Adrenal gland (tissue), 12 donors: ENCODE results near the gene CC2D1A. TPM values are rescaled to one million over a fixed set of nuclear protein-coding genes. Genes with fewer than 3 reads are reported as not detected.

ENCODE experiments used
- DNase-seq, 7 donors: peaks; one replicate each; pipeline ENCODE4 v3.0.0-alpha.2; 2019 to 2020
- H3K27ac ChIP-seq, 5 donors: fragments of 200-600 bp; sonication (generic) in 4 of 5; 1 replicate in 3 of 5; 2 replicates in 2 of 5; pipeline versions ENCODE4 v1.5.1 to v1.8.0; 2016 to 2020; ENCODE audit warnings: mild to moderate bottlenecking in 1 of 5
- H3K27me3 ChIP-seq: fragments of 200-600 bp; 2 replicates; pipeline ENCODE4 v1.8.0; 2021
- H3K36me3 ChIP-seq, 2 donors: fragments of 200-600 bp; replicated peaks in 1 of 2; 1 replicate in 1 of 2; 2 replicates in 1 of 2; pipeline versions ENCODE4 v1.5.1 to v1.8.0; 2018 to 2022
- H3K4me1 ChIP-seq, 2 donors: fragments of 200-600 bp; replicated peaks in 1 of 2; 1 replicate in 1 of 2; 2 replicates in 1 of 2; pipeline versions ENCODE4 v1.5.1 to v1.8.0; 2018 to 2021
- H3K4me3 ChIP-seq, 4 donors: fragments of 200-600 bp; sonication (generic) in 3 of 4; one replicate each; pipeline ENCODE4 v1.5.1; 2016 to 2018
- H3K9me3 ChIP-seq, 3 donors: fragments of 200-600 bp; sonication (generic) in 1 of 3; replicated peaks in 1 of 3; 1 replicate in 2 of 3; 2 replicates in 1 of 3; pipeline versions ENCODE4 v1.5.1 to v1.8.0; 2016 to 2021
- CTCF ChIP-seq, 6 experiments: fragments of 450-650 bp in 4 of 6; fragments of 200-600 bp in 2 of 6; sonication (generic) in 1 of 6; IDR thresholded peaks; 1 replicate in 5 of 6; 2 replicates in 1 of 6; pipeline versions ENCODE4 v1.5.1 to v1.8.0; 2016 to 2021; ENCODE audit warnings: antibody characterized with exemption in 6 of 6, mild to moderate bottlenecking in 2 of 6, moderate library complexity in 1 of 6
- POLR2A ChIP-seq, 2 donors: fragments of 450-650 bp; IDR thresholded peaks; one replicate each; pipeline ENCODE4 v1.6.1; 2017; ENCODE audit warnings: antibody characterized with exemption in 2 of 2, mild to moderate bottlenecking in 2 of 2, moderate library complexity in 1 of 2
- WGBS, 4 donors: extraction: QIAGEN DNeasy Blood & Tissue Kit in 2 of 4; methylation state at CpG; one replicate each; pipeline versions ENCODE4 v1.1.5 to v1.1.7; 2013 to 2017; 5-methylcytosine and 5-hydroxymethylcytosine counted together
- intact Hi-C, 2 donors: fragments of 100-400 bp; cut with DNase I; formaldehyde crosslinking; loops; one replicate each; pipeline versions ENCODE4 v1.14.1 to v1.15.0; 2022 to 2023
- polyA plus RNA-seq, 3 donors: library from polyadenylated mRNA; stranded (reverse); fragments of 200-250 nt in 2 of 3; fragments of 350-450 nt in 1 of 3; fragmentation: Illumina TruSeq in 1 of 3; extraction: RNeasy Lipid Tissue Mini Kit (QIAGEN cat#74804) in 1 of 3; gene quantifications; one replicate each; pipeline ENCODE4 v1.2.3, GENCODE V29; 2013 to 2014
- total RNA-seq, 9 donors: library from RNA; depleted of rRNA in 4 of 9; stranded (reverse); fragments of >200 nt in 4 of 9; fragments of 120-200 nt in 1 of 9; fragmentation: NEBNext Ultra II Directional in 1 of 9; extraction: Animal tissue kit (Norgen Biotek cat#: 25700) in 1 of 9; gene quantifications; one replicate each; pipeline versions ENCODE4 v1.1.0 to v1.2.4, GENCODE V29; 2013 to 2023
- donor health status: healthy with polysubstance abuse.
- donor health status: Bipolar disorder and iron deficiency.
- donor health status: DM: yes; HTN: yes; CAD: no.
- donor health status: DM: no; HTN: no; CAD: no.
- donor health status: DM: no; HTN: no; CAD: no.
- donor health status: DM: yes; HTN: yes; CAD: no.

CC2D1A gene
- total and polyA plus RNA-seq, 12 donors, result 9.0 to 125 (median 31.1) TPM

GRCh38 chr19:13872339-13872694 is 33.7 kb upstream of the CC2D1A start:
- 67 to 87% (median 78%) methylated on average over 5 of the region's 5 CpGs for WGBS, 4 donors
- intact Hi-C loops, result no loop called here
- no peak for DNase-seq
- Histone ChIP-seq H3K4me3 (peak overlapping the region in 1 of 4 donors; percentile 37), H3K4me1 (no peaks in the 10 kb centered on the region), H3K27me3 (no peaks in the 10 kb centered on the region), H3K9me3 (no peaks in the 10 kb centered on the region), H3K27ac (no peak overlapping the region), H3K36me3 (no peaks in the 10 kb centered on the region)
- TF ChIP-seq POLR2A (IDR thresholded peaks at IDR 0.05) (no peak), CTCF (IDR thresholded peaks at IDR 0.05) (no peak)

GRCh38 chr19:13872695-13873389 is 33.2 kb upstream of the CC2D1A start:
- no peak for TF ChIP-seq CTCF (IDR thresholded peaks at IDR 0.05)
- no peak for TF ChIP-seq POLR2A (IDR thresholded peaks at IDR 0.05)
- WGBS, 4 donors, result 7 to 17% (median 12%) methylated on average over 13 to 43 of the region's 45 CpGs
- intact Hi-C loops, result no loop called here

GRCh38 chr19:13873834-13874515 is 32.0 kb upstream of the CC2D1A start:
- Histone ChIP-seq H3K27ac (no peak overlapping the region), H3K4me3 (no peak overlapping the region), H3K9me3 (no peaks in the 10 kb centered on the region), H3K27me3 (no peaks in the 10 kb centered on the region), H3K4me1 (no peaks in the 10 kb centered on the region), H3K36me3 (no peaks in the 10 kb centered on the region)
- WGBS, 4 donors, result 34 to 43% (median 39%) methylated on average over 10 to 35 of the region's 35 CpGs
- DNase-seq, result no peak
- intact Hi-C loops, result no loop called here
- no peak for TF ChIP-seq POLR2A (IDR thresholded peaks at IDR 0.05)
- no peak for TF ChIP-seq CTCF (IDR thresholded peaks at IDR 0.05)

More at GRCh38 chr19:13872695-13873389, 33.2 kb upstream of the CC2D1A start:
- no peaks in the 10 kb centered on the region for H3K4me1 ChIP-seq
- no peaks in the 10 kb centered on the region for H3K27me3 ChIP-seq
- H3K9me3 ChIP-seq, result no peaks in the 10 kb centered on the region
- DNase-seq, result peak in 1 of 7 donors; percentile 26
- peak overlapping the region in 1 of 4 donors; percentile 37 for H3K4me3 ChIP-seq
- no peak overlapping the region for H3K27ac ChIP-seq
- no peaks in the 10 kb centered on the region for H3K36me3 ChIP-seq

GRCh38 chr19:13875824-13876223 is 30.2 kb upstream of the CC2D1A start:
- TF ChIP-seq CTCF (IDR thresholded peaks at IDR 0.05) (no peak), POLR2A (IDR thresholded peaks at IDR 0.05) (no peak)
- DNase-seq, result no peak
- Histone ChIP-seq H3K27ac (no peak overlapping the region), H3K36me3 (no peaks in the 10 kb centered on the region), H3K4me1 (peaks cover 5 to 9% of the 10 kb centered on the region in 2 donors), H3K4me3 (no peak overlapping the region), H3K27me3 (no peaks in the 10 kb centered on the region), H3K9me3 (no peaks in the 10 kb centered on the region)
- intact Hi-C loops, result loop anchor here in 1 of 2 donors (5.0 kb wide), 1 partner anchor 471 kb away; no protein-coding TSS in a partner anchor
- 90 to 97% (median 95%) methylated on average over 4 to 5 of the region's 5 CpGs for WGBS, 4 donors
